ENCODE measurements around the gene ACSL3.

DNA sequence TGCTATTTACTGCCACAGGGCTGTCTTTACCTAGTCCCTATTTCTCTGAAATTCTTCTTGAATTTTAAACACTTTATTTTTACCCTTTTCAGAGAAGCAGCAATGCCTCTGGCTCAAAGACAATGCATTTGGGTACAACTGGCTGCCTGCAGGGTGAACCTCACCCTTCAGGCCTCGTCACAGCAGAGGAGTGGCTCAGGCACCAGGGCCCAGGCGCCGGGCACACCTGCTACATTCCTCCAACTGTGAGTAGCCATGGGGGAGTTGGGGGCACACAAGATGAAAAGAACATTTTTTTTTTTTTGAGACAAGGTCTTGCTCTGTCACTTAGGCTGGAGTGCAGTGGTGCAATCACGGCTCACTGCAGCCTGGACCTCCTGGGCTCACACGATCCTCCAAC lies 116.3 kb downstream of the ACSL3 start:
- TF ChIP-seq, protein P1, sequence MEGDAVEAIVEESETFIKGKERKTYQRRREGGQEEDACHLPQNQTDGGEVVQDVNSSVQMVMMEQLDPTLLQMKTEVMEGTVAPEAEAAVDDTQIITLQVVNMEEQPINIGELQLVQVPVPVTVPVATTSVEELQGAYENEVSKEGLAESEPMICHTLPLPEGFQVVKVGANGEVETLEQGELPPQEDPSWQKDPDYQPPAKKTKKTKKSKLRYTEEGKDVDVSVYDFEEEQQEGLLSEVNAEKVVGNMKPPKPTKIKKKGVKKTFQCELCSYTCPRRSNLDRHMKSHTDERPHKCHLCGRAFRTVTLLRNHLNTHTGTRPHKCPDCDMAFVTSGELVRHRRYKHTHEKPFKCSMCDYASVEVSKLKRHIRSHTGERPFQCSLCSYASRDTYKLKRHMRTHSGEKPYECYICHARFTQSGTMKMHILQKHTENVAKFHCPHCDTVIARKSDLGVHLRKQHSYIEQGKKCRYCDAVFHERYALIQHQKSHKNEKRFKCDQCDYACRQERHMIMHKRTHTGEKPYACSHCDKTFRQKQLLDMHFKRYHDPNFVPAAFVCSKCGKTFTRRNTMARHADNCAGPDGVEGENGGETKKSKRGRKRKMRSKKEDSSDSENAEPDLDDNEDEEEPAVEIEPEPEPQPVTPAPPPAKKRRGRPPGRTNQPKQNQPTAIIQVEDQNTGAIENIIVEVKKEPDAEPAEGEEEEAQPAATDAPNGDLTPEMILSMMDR (IDR thresholded peaks at IDR 0.05; ENCODE audit: extremely low read depth in 1 of 2, insufficient read depth in 1 of 2, low read depth in 1 of 2, low read length in 2 of 2), result no peak
- TF ChIP-seq POLR2AphosphoS5 (IDR thresholded peaks at IDR 0.05; ENCODE audit: insufficient read depth, low read depth, low read length) (no peak), POLR2A (IDR thresholded peaks at IDR 0.05; ENCODE audit: low read depth, low read length) (no peak), EZH2 (IDR thresholded peaks at IDR 0.05; ENCODE audit: borderline replicate concordance, low read depth, low read length, severe bottlenecking) (no peak), JUN (IDR thresholded peaks at IDR 0.05; ENCODE audit: borderline replicate concordance, insufficient read depth, insufficient read length, low read depth) (no peak)
- TF ChIP-seq, protein P2, sequence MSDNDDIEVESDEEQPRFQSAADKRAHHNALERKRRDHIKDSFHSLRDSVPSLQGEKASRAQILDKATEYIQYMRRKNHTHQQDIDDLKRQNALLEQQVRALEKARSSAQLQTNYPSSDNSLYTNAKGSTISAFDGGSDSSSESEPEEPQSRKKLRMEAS (IDR thresholded peaks at IDR 0.05; ENCODE audit: insufficient read depth, insufficient read length), result no peak

Data from endothelial cell of umbilical vein (primary cell).